Measurements from ENCODE around the gene NCOA7. TPM values are rescaled to one million over a fixed set of nuclear protein-coding genes. Genes with fewer than 3 reads are reported as not detected.

The NCOA7 gene
- total RNA-seq, 1 donor from 2014 or later: 62.8 TPM

DNA sequence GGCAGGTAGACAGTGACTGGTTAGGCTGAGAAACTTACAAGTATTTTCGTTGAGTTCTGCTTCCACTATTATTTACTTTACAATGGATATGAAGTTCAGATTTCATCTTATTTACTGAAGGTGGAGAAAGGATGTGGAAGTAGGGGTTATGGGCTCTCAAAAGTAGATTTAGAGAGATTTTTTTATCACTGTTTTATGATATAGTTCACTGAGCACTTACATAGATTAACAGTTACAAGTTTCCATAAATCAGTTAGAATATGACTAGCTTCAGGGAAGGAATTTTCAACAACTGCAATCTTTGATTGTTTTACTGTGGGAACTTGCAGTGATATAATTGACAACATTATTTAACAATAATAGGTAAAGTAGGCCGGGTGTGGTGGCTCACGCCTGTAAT, 188.3 kb downstream of the NCOA7 start:
- no peak for DNase-seq (ENCODE audit: low spot score)

Other genes starting within 250 kb of the NCOA7 start
- 2.0 TPM for gene HEY2, start 41.3 kb upstream of the NCOA7 start, total RNA-seq
- 20.6 TPM for gene HINT3, start 165.8 kb downstream of the NCOA7 start, total RNA-seq
- 27.4 TPM for gene TRMT11, start 195.6 kb downstream of the NCOA7 start, total RNA-seq